NCI-H2107 (cell line): ENCODE measurements around the gene ASIC4.

Source experiments
- DNase-seq: peaks from one replicate; lab custom pipeline; 2025; lab: John Stamatoyannopoulos, UW

Gene ASIC4, protein sequence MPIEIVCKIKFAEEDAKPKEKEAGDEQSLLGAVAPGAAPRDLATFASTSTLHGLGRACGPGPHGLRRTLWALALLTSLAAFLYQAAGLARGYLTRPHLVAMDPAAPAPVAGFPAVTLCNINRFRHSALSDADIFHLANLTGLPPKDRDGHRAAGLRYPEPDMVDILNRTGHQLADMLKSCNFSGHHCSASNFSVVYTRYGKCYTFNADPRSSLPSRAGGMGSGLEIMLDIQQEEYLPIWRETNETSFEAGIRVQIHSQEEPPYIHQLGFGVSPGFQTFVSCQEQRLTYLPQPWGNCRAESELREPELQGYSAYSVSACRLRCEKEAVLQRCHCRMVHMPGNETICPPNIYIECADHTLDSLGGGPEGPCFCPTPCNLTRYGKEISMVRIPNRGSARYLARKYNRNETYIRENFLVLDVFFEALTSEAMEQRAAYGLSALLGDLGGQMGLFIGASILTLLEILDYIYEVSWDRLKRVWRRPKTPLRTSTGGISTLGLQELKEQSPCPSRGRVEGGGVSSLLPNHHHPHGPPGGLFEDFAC

DNA sequence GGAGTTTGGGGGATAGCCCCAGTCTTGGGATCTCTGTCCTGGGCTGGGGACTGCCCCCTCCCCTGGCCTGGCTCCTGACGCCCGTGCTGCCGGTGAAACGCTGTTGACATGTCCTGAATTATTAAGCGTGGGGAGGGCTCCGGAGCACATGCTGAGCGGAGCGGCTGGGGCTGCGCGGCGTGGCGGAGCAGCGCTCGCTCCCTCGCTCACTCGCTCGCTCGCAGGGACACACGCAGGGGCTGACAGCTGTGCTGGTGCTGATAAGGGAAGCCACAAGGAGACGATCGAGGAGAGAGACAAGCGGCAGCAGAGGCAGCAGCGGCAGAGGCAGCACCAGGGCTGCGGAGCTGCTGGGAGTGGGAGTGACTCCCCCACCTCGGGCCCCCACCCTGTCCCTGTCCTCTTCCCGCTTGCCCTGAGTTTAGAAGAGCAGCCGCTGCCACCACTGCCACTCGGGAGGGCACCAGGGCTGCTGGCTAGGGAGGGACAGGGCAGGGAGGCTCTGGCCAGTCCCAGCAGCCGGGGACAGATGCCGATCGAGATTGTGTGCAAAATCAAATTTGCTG, at the start of gene ASIC4:
ASIC4 (plus strand) TSS at position 287 of the 566 bp plus-strand sequence; CDS start at position 530, 243 bp downstream.
- no peak for DNase-seq

DNA sequence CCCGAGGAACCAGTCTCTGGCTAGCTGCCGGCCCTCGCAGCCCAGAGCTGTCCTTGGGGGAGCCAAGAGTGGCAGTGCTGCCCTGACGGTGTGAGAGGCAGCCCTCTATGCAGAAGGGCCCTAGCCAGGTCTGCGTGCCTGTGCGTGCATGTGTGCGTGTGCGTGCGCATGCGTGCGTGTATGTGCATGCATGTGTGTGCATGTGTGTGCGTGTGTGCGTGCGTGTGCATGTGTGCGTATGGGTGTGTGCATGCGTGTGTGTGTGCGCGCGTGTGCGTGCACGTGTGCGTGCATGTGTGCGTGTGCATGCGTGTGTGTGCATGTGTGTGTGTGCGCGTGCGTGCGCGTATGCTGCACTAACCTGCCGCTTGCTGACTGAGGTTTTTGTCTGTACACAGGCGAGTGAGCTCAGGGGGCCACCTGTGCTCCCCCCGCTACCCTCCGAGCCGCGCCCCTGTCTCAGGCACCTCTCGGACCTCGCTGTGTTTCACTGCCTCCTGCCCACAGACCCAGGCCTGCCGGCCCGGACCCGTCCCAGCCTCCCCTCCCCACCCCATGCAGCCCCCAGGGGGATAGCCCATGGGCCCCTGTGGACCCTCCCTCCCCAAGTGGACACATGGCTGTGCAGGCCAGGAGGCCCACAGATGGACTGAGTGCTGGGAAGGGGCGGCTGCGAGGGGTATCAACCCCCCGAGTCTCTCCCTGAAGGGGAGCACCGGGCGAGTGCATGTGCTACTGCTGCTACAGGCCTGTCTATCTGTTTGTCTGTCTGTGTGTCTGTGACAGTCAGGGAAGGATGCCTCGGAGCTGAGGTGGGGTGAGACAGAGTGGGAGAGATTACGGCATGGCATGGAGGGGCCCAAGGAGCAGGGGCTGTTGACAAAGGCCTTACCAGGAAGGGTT, 48.4 kb upstream of the ASIC4 start:
- DNase-seq: no peak

DNA sequence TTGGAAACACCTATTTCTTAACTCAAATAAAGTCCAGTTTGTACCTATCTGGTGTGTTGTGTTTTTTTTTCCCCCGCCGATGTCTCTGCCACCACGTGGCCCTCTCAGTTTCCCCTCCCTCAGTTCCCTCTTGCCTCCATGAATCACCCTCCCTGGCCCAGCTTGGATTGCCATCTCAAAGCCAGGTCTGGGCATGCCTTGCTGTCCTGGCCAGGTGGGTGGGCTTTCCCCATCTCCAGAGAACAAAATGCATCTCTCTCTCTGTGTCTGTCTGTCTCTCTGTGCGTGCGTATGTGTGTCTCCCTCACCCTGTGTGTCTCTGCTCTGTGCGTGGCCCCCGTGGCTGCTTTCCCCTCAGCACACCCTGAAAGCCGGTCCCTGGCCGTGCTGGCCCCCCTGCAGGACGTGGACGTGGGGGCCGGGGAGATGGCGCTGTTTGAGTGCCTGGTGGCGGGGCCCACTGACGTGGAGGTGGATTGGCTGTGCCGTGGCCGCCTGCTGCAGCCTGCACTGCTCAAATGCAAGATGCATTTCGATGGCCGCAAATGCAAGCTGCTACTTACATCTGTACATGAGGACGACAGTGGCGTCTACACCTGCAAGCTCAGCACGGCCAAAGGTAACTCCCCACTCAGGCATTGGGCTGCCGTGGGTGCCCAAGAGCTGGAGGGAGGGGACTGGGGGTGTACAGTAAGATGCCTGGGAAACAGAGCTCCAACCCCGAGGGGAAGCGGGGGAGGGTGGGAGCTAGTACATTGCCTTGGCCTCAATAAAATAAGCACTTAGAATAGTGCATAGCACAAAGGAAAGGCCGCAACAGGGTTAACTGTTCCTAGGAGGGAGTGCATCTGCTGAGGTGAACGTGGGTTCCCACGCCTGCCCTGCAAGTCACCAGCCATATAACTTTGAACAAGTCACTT, 47.2 kb upstream of the ASIC4 start:
- no peak for DNase-seq

DNA sequence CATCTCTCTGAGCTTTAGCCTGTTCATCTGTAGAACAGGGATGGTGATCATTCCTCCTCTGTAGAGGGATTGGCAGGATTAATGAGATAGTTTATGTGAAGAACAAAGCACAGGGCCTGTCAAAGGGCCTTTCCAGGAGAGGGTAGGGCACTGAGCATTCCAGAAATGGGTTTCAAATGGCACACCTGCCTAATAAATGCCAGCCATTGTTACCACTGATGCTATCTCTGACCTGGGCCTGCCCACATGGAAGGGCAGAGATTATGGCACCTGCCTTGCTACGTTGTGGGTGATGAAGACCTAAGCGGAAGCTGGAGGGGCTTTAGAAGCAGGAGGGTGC, 46.6 kb upstream of the ASIC4 start:
- no peak for DNase-seq

DNA sequence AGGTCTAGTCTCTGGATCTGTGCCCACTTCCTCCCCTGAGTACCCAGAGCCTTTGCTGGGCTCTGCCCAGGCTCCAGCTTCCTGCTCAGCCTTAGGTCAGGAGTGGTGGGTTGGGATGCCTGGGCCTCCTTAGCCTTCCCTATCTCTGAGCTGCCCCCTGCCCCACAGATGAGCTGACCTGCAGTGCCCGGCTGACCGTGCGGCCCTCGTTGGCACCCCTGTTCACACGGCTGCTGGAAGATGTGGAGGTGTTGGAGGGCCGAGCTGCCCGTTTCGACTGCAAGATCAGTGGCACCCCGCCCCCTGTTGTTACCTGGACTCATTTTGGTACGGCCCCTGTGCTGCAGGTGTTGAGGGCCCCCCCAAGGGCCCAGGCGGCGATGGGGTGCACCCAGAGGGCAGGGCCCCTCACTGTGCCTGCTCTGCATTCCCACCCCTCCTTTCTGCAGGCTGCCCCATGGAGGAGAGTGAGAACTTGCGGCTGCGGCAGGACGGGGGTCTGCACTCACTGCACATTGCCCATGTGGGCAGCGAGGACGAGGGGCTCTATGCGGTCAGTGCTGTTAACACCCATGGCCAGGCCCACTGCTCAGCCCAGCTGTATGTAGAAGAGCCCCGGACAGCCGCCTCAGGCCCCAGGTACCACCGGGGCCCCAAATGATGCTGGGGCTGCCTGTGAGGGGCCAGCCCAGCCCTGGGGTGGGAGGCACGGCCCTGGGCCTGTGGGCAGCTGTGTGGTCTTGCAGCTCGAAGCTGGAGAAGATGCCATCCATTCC, 45.7 kb upstream of the ASIC4 start:
- DNase-seq: no peak

DNA sequence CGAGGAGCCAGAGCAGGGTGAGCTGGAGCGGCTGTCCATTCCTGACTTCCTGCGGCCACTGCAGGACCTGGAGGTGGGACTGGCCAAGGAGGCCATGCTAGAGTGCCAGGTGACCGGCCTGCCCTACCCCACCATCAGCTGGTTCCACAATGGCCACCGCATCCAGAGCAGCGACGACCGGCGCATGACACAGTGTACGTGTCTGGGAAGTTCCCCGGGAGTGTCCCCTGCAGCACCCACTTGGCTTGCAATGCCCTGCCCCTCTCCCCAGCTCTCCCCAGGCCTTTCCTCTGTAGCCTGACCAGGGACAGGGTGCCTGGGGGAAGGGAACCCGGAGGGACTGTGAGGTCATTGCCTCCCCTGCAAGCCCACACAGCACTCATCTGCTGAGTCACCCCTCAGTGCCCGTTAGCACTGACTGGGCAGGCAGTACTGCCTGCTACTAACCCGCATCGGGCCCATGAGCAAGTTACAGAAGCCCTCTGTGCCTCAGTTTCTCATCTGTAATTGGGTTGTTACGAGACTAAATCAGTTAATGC, 45.0 kb upstream of the ASIC4 start:
- no peak for DNase-seq

DNA sequence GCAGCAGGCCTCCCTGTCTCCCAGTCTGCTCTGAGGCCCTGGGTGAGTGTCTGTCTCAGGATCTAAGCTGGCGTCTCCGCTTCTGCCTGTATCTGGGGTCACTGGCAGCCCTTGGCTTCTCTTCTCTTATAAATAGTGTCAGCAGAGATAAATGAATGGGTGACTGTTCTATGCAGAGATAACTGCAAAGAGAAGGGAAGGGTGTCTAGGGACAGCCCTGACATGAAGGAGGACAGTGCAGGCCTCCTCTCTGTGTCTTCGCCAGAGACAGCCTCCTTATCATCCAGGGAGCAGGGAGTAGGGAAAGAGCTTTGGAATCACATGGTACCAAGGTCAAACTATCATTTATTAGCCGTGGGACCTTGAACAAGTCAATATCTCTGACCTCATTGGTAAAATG, 43.9 kb upstream of the ASIC4 start:
- DNase-seq: no peak

DNA sequence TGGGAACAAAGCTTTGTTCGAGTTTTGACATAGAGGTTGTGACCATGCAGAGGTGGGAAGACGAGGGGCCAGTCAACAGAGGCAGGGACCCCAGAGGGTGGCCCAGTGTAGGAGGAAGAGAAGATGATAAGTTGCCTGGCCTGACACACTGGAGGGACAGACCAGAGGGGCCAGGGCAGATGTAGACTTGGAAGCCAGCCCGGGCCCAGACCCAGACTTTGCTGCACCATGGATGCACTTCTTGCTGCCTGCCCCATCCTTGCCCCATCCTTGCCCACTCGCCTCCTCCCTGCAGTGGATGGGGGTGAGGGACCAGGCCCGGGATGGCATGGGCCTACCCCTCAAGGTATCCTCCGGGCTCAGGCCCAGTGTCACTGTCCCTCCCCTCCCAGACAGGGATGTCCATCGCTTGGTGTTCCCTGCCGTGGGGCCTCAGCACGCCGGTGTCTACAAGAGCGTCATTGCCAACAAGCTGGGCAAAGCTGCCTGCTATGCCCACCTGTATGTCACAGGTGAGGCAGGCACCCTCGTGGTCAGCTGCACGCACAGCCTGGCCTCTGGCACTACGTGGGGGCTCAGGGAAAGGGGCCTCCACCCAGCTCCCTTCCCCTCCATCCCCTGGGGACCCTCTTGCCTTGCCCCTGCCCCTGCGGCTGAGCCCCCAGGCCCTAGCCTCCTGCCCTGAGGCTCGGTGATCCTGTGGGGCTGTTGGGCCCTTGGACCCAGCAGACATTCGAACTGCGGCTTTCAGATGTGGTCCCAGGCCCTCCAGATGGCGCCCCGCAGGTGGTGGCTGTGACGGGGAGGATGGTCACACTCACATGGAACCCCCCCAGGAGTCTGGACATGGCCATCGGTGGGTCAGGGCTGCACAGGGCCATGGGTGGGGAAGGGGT, 42.6 kb upstream of the ASIC4 start:
- DNase-seq: no peak

DNA sequence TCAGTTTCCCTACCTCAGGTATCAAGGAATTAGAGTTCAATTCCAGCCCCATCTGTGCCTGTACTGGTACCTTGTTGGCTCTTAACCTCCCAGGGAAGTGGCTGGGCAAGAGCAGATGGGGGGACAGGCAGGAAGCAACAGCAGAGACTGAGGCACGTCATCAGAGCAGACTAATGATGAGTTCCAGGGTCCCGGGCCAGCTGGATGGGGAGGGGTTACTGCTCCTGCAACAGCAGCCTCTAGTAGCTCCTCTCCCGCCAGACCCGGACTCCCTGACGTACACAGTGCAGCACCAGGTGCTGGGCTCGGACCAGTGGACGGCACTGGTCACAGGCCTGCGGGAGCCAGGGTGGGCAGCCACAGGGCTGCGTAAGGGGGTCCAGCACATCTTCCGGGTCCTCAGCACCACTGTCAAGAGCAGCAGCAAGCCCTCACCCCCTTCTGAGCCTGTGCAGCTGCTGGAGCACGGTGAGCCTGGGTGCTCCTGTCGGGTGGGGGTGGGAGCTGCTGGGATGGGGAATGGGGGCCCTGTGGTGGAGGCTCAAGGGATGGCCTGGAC, 41.6 kb upstream of the ASIC4 start:
- no peak for DNase-seq

DNA sequence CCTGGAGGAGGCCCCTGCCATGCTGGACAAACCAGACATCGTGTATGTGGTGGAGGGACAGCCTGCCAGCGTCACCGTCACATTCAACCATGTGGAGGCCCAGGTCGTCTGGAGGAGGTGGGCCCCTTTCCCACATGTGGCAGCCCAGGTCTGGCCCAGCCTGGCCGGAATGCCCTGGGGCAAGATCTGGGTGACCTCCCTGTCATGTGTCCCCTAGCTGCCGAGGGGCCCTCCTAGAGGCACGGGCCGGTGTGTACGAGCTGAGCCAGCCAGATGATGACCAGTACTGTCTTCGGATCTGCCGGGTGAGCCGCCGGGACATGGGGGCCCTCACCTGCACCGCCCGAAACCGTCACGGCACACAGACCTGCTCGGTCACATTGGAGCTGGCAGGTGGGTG, 40.8 kb upstream of the ASIC4 start:
- no peak for DNase-seq

DNA sequence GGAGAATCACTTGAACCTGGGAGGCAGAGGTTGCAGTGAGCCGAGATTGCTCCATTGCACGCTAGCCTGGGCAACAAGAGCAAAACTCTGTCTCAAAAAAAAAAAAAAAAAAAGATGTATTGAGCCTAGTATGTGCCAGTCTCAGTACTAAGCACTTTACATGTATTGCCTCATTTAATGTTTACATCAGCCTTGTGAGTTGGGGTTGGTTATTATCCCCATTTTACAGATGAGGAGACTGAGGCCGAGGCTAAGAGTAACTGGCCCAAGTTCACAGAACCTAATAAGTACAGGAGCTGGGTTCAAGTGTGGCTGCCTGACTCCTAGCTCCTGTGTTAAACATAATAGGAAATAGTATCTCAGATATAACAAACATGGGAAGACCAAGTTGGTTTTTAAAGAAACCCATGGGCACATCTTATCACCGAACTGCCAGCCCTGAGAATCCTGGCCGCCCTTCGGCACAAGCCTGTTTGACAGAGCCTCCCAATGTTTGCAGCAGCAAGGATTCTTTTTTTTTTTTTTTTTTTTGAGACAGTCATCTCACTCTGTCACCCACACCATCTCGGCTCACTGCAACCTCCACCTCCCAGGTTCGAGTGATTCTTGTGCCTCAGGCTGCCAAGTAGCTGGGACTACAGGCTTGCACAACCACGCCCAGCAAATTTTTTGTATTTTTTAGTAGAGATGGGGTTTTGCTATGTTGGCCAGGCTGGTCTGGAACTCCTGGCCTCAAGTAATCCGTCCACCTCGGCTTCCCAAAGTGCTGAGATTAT, 39.8 kb upstream of the ASIC4 start:
- DNase-seq: no peak

DNA sequence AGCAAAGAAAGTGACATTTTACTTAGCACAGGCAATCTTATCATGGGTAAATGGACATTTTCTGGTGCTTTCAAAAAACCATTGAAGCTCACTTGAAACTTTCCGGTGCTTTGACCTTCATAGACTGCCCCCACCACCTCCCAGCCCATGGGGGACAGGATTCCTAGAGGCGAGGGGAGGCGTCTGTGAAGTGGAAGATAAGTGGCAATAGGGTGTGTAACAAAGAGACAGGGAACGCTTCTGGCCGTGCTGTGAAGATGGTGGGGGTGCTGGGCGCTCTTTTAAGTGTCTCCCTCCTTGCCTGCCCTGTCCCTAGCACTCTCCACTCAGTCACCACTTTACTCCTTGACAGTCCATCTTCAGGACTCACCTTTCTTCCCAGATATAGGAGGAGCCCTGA, 39.0 kb upstream of the ASIC4 start:
- no peak for DNase-seq

DNA sequence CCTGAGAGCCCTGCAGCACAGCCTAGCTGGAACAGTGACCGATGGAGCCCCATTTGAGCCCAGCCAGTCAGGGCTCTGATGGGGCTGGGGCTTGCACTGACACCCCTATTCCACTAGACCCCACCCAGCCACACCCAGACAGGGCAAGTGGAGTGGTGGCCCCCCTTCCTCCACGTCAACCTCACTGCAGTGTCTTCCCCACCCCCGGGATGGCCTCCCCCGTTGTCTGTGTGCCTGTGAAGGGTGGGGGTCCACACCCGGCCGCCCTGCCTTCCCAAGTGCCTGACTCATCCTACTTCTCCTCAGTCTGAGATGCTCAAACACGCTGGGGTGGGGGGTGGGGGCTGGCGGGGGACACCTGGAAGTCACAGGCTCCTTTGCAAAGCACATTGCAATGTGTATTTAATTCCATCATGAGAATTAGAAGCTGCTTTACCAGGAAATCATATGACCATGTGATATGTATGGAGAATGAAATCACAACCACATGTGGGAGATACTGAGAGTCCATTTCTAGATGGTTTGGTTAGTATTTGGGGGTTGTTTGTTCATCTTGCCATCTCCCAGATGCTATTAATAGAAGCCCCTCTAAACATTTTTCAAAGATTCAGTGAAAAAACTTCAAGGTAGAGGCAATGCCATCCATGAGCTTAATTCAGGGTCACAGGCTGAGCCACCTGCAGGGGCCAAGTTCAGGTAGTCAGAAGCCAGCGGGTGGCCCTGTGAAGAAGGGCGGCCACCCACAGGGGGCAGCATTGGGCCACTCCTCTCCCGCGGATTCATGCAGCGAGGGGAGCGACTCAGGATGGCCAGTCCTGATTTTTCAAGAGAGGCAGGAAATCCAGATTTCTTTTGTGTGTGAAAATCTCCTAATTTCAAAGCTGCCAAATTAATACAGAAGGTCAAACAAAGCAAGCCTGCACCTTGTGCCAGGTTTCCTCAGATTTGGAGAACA, 38.3 kb upstream of the ASIC4 start:
- no peak for DNase-seq

DNA sequence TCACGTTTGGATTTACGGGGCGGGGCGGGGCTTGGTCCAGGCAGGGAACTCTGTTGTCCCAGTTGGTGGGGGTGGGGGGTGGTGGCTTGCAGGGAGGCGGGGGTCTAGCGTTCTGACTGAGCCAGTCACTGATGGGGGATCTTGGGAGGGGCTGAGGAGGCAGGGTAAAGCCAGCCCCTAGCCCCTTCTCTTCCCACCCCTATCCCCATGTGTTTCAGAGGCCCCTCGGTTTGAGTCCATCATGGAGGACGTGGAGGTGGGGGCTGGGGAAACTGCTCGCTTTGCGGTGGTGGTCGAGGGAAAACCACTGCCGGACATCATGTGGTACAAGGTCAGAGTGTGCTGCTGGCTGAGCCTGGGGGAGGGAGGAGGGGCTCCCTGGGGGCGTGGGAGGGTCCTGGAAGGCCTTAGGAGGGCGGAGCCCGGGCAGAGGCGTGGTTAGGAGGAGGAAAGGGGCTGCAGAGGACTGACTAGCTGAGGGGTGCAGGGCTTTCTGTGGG, 37.6 kb upstream of the ASIC4 start:
- no peak for DNase-seq

DNA sequence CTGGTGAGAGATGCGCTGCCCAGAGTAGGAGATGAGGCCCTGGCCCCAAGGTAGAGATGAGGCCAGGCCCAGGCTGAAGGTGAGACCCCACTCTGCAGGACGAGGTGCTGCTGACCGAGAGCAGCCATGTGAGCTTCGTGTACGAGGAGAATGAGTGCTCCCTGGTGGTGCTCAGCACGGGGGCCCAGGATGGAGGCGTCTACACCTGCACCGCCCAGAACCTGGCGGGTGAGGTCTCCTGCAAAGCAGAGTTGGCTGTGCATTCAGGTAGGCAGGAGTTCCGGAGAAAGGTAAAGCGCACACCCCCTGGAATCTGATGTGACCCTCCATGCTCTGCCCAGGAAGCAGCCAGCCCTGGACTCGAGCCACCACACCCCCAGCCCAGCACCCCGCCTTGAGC, 37.1 kb upstream of the ASIC4 start:
- DNase-seq: no peak

DNA sequence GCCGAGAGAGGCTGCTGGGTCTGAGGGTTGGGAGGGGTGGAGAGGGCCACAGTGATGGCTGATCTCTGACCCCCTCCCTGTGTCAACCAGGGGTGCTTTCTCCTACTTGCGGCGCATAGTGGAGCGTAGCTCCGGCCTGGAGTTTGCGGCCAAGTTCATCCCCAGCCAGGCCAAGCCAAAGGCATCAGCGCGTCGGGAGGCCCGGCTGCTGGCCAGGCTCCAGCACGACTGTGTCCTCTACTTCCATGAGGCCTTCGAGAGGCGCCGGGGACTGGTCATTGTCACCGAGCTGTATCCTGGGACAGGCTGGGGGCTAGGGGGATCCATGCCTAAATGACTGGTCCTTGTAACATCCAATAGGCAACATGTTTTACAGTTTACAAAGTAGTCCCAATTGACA, 36.5 kb upstream of the ASIC4 start:
- no peak for DNase-seq

DNA sequence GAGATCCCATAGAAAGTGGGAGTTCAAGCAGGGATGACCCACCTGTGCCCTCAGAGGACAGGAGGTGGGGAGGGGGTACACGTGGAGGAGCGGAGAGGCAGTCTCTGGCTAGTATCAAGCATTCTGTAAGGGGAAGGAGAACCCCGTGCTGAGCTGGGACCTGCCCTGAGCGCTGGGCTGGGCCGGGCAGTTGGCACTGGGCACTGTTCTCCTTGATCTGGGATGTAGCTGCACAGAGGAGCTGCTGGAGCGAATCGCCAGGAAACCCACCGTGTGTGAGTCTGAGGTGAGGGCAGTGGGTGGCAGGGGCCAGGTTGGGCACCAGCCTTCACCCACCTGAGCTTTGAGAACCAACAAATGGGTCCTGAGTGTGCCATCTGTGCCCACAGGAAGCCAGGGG, 35.4 kb upstream of the ASIC4 start:
- no peak for DNase-seq
